ENCODE data around the gene IFTAP.

- TF ChIP-seq POLR2A (IDR thresholded peaks at IDR 0.05) (no peak), CTCF (IDR thresholded peaks at IDR 0.05) (no peak)
Measured at GRCh38 chr11:36550385-36551115, 43.8 kb upstream of the IFTAP start.
